Endothelial cell of umbilical vein (primary cell): ENCODE results near the gene AP2A2. TPM values are rescaled to one million over a fixed set of nuclear protein-coding genes. Genes with fewer than 3 reads are reported as not detected.

Source experiments
- BruUV-seq: library from RNA; stranded (reverse); fragments of 400-500 nt; replicated peaks from 2 replicates; lab custom pipeline; 2021; lab: Mats Ljungman, UMichigan
- CTCF ChIA-PET: fragments of 300-600, 350-600 bp; sonication (Branson Sonifier 250); formaldehyde crosslinking; loops from one replicate; lab custom pipeline; 2021; ENCODE audit warnings: antibody characterized with exemption, inconsistent platforms; lab: Charles Lee
- POLR2A ChIA-PET: fragments of 300-600, 350-600 bp; sonication (Branson Sonifier 250); formaldehyde crosslinking; loops from one replicate; lab custom pipeline; 2021; ENCODE audit warnings: antibody characterized with exemption, inconsistent platforms; lab: Charles Lee
- DNase-seq: peaks from one replicate; pipeline ENCODE4 v3.0.0-alpha.2; 2011; ENCODE audit warnings: low read depth, low spot score
- FAIRE-seq: peaks from 2 replicates; lab custom pipeline; 2011; peaks lifted over from hg19 to GRCh38; lab: Jason Lieb, UNC
- H2AFZ ChIP-seq: 2 replicates; pipeline ENCODE4 v1.6.0; 2012; ENCODE audit warnings: low read depth, low read length, control low read depth, inconsistent platforms
- H3K27ac ChIP-seq: 2 replicates; pipeline ENCODE4 v1.5.1; 2011; ENCODE audit warnings: low read depth, mild to moderate bottlenecking, control low read depth, low read length, moderate library complexity; ENCODE audit not compliant: insufficient read depth
- H3K27me3 ChIP-seq, 2 experiments: 2 replicates each; pipeline versions ENCODE4 v1.6.0 to v1.6.1; 2011; ENCODE audit warnings: low read length in 2 of 2, mixed read lengths in 1 of 2; ENCODE audit not compliant: control insufficient read depth in 2 of 2, insufficient read depth in 2 of 2
- H3K36me3 ChIP-seq, 2 experiments: 2 replicates in 1 of 2; 3 replicates in 1 of 2; pipeline ENCODE4 v1.5.1; 2011; ENCODE audit warnings: low read length in 2 of 2, mild to moderate bottlenecking in 1 of 2, moderate library complexity in 1 of 2; ENCODE audit not compliant: control insufficient read depth in 2 of 2, insufficient read depth in 2 of 2; ENCODE audit errors: extremely low read depth in 1 of 2
- H3K4me1 ChIP-seq: 3 replicates; pipeline ENCODE4 v1.5.1; 2011; ENCODE audit warnings: mild to moderate bottlenecking, low read length; ENCODE audit not compliant: control insufficient read depth, insufficient read depth; ENCODE audit errors: extremely low read depth
- H3K4me2 ChIP-seq: 2 replicates; pipeline ENCODE4 v1.6.1; 2011; ENCODE audit warnings: low read length, control low read depth, mixed read lengths; ENCODE audit not compliant: insufficient read depth
- H3K4me3 ChIP-seq, 3 experiments: fragments of 200-600 bp in 1 of 3; sonication (generic), shearing (Covaris generic) in 1 of 3; replicated peaks in 1 of 3; 2 replicates each; pipeline ENCODE4 v1.5.1; 2011 to 2016; ENCODE audit warnings: control low read depth in 3 of 3, low read length in 3 of 3, mild to moderate bottlenecking in 2 of 3, inconsistent platforms in 1 of 3, low read depth in 1 of 3, moderate library complexity in 1 of 3; ENCODE audit not compliant: insufficient read depth in 1 of 3
- H3K79me2 ChIP-seq: 2 replicates; pipeline ENCODE4 v1.6.0; 2012; ENCODE audit warnings: low read length, inconsistent platforms; ENCODE audit not compliant: control insufficient read depth, insufficient read depth
- H3K9ac ChIP-seq: replicated peaks from 2 replicates; pipeline ENCODE3; 2011; ENCODE audit warnings: low read length, control low read depth; ENCODE audit not compliant: insufficient read depth; ENCODE audit errors: extremely low read depth
- H3K9me1 ChIP-seq: replicated peaks from 3 replicates; pipeline ENCODE4 v1.6.0; 2011; ENCODE audit warnings: mild to moderate bottlenecking, low read length; ENCODE audit not compliant: control insufficient read depth, insufficient read depth; ENCODE audit errors: extremely low read depth
- H3K9me3 ChIP-seq: replicated peaks from 2 replicates; pipeline ENCODE4 v1.5.1; 2012; ENCODE audit warnings: low read length, inconsistent platforms; ENCODE audit not compliant: control insufficient read depth, insufficient read depth
- H4K20me1 ChIP-seq: replicated peaks from 2 replicates; pipeline ENCODE3; 2011; ENCODE audit warnings: mild to moderate bottlenecking, low read length; ENCODE audit not compliant: control insufficient read depth, insufficient read depth; ENCODE audit errors: extremely low read depth
- CTCF ChIP-seq, 2 donors: IDR thresholded peaks; 1 replicate in 1 of 2; 2 replicates in 1 of 2; pipeline ENCODE4 v1.5.1; 2011; ENCODE audit warnings: low read length in 2 of 2, mild to moderate bottlenecking in 2 of 2, moderate library complexity in 2 of 2, control low read depth in 1 of 2, inconsistent platforms in 1 of 2, low read depth in 1 of 2; ENCODE audit not compliant: insufficient read depth in 1 of 2; ENCODE audit errors: extremely low read depth in 1 of 2
- EZH2 ChIP-seq: IDR thresholded peaks from 2 replicates; pipeline ENCODE4 v1.6.1; 2012; ENCODE audit warnings: borderline replicate concordance, low read depth, mild to moderate bottlenecking, moderate library complexity, low read length, inconsistent platforms; ENCODE audit not compliant: severe bottlenecking
- GATA2 ChIP-seq: IDR thresholded peaks from 2 replicates; pipeline ENCODE4 v1.7.0; 2011; ENCODE audit warnings: low read depth, mild to moderate bottlenecking, moderate library complexity, mixed read lengths, low read length; ENCODE audit not compliant: insufficient read length, insufficient read depth
- JUN ChIP-seq: IDR thresholded peaks from 2 replicates; pipeline ENCODE4 v1.6.1; 2011; ENCODE audit warnings: borderline replicate concordance, low read depth; ENCODE audit not compliant: insufficient read length, insufficient read depth
- MAX ChIP-seq: IDR thresholded peaks from 2 replicates; pipeline ENCODE4 v1.6.1; 2011; ENCODE audit not compliant: insufficient read depth, insufficient read length
- MYC ChIP-seq: IDR thresholded peaks from one replicate; pipeline ENCODE4 v1.6.1; 2011; ENCODE audit warnings: mild to moderate bottlenecking, low read depth, low read length
- POLR2A ChIP-seq: IDR thresholded peaks from 2 replicates; pipeline ENCODE4 v1.6.1; 2012; ENCODE audit warnings: low read depth, mild to moderate bottlenecking, control low read depth, low read length
- POLR2AphosphoS5 ChIP-seq: IDR thresholded peaks from 2 replicates; pipeline ENCODE4 v1.6.1; 2012; ENCODE audit warnings: low read depth, mild to moderate bottlenecking, control low read depth, low read length, moderate library complexity; ENCODE audit not compliant: insufficient read depth
- dilution Hi-C: fragments of 300-500 bp; cut with MboI; formaldehyde crosslinking; loops from one replicate; pipeline ENCODE4 v1.15.0; 2019; ENCODE audit warnings: low sequenced_read_pairs; ENCODE audit not compliant: extremely low pct_ligation_motif_present
- intact Hi-C: fragments of 100-400 bp; cut with micrococcal nuclease; formaldehyde crosslinking; loops from one replicate; pipeline ENCODE4 v1.10.0; 2022
- polyA plus RNA-seq, 4 experiments: library from polyadenylated mRNA; depleted of rRNA in 3 of 4; stranded (reverse) in 3 of 4; unstranded in 1 of 4; fragments of >200 nt; gene quantifications; 2 replicates each; pipeline versions ENCODE4 v1.2.1 to v1.2.3, GENCODE V29; 2011 to 2012; ENCODE audit warnings: missing spikeins in 1 of 4
- total RNA-seq: library from RNA; stranded (reverse); gene quantifications from 2 replicates; pipeline ENCODE4 v1.2.3, GENCODE V29; 2021

AP2A2 gene
- total and polyA plus RNA-seq, 2 donors (not counting 3 experiments of a cell fraction or from before 2014, with no cell fraction given): 89.5 to 92.6 TPM

DNA sequence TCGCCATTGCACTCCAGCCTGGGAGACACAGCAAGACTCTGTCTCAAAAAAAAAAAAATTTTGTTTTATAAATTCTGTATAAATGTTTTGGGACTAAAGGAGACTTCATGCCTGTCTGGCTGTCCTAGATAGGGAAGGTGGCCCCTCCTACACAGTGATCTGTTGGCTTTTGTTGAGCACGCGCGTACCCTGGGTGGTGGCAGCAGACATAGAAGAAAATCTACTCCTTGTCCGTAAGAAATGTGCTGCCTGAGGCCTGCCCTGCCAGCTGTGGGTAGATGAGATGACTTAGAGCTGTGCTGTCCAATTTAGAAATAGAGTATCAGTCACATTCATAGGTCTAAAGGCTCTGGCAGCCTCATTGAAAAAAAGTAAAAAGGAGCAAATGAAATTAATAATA lies 37.0 kb downstream of the AP2A2 start:
- no peak overlapping the region for H2AFZ ChIP-seq
- no peaks in the 10 kb centered on the region for H3K9me1 ChIP-seq
- H3K4me3 ChIP-seq: no peak overlapping the region
- no TSS peak for BruUV-seq
- peaks cover 3 to 21% of the 10 kb centered on the region in 2 experiments for H3K36me3 ChIP-seq
- POLR2A ChIA-PET: no interaction called here
- intact Hi-C loops: no loop called here
- no peak overlapping the region for H3K4me2 ChIP-seq
- no peaks in the 10 kb centered on the region for H3K27me3 ChIP-seq
- dilution Hi-C loops: no loop called here
- CTCF ChIA-PET: no interaction called here
- DNase-seq (no peak), FAIRE-seq (no peak)
- no peaks in the 10 kb centered on the region for H3K9me3 ChIP-seq
- peaks cover 9% of the 10 kb centered on the region for H3K79me2 ChIP-seq
- no peak overlapping the region for H3K27ac ChIP-seq
- TF ChIP-seq JUN: no peak
- TF ChIP-seq POLR2AphosphoS5: no peak
- TF ChIP-seq MYC: no peak
- TF ChIP-seq CTCF (IDR thresholded peaks at IDR 0.05; ENCODE audit: extremely low read depth in 1 of 2, insufficient read depth in 1 of 2, low read depth in 1 of 2, low read length in 2 of 2): no peak
- TF ChIP-seq POLR2A: no peak
- H3K9ac ChIP-seq: no peak overlapping the region
- H4K20me1 ChIP-seq: no peaks in the 10 kb centered on the region
- H3K4me1 ChIP-seq: no peaks in the 10 kb centered on the region

- DNase-seq: no peak
- Histone ChIP-seq H3K4me2 (no peak overlapping the region), H3K36me3 (peaks cover 3 to 21% of the 10 kb centered on the region in 2 experiments), H3K9me1 (no peaks in the 10 kb centered on the region), H3K9ac (no peak overlapping the region), H2AFZ (no peak overlapping the region), H3K4me1 (no peaks in the 10 kb centered on the region), H3K27me3 (no peaks in the 10 kb centered on the region), H4K20me1 (no peaks in the 10 kb centered on the region), H3K4me3 (no peak overlapping the region), H3K27ac (no peak overlapping the region), H3K9me3 (no peaks in the 10 kb centered on the region), H3K79me2 (peaks cover 9% of the 10 kb centered on the region)
- TF ChIP-seq MAX (no peak), GATA2 (no peak), POLR2AphosphoS5 (no peak), CTCF (IDR thresholded peaks at IDR 0.05; ENCODE audit: extremely low read depth in 1 of 2, insufficient read depth in 1 of 2, low read depth in 1 of 2, low read length in 2 of 2) (no peak), POLR2A (no peak), MYC (no peak), EZH2 (no peak), JUN (no peak)
- POLR2A ChIA-PET: no interaction called here
- FAIRE-seq: no peak
- dilution Hi-C loops (no loop called here), intact Hi-C loops (no loop called here)
- no TSS peak for BruUV-seq
- CTCF ChIA-PET: no interaction called here
These were observed 38.2 kb downstream of the AP2A2 start for GRCh38 chr11:963852-964251.
